ENCODE results near the gene MICU2.
"Not testable (repeated sequence)": the region's sequence is repeated elsewhere in the genome, so short reads cannot be mapped to it uniquely, and the experiment has no call there.

The MICU2 gene

GRCh38 chr13:21590231-21590630, 13.7 kb downstream of the MICU2 start:
- Histone ChIP-seq H3K9me3 (ENCODE audit: control insufficient read depth, low read length) (no peaks in the 10 kb centered on the region), H3K27me3 (ENCODE audit: control insufficient read depth, insufficient read depth, low read length) (no peaks in the 10 kb centered on the region), H3K4me3 (ENCODE audit: low read length) (no peak overlapping the region), H3K36me3 (ENCODE audit: control insufficient read depth, insufficient read depth, low read length) (no peaks in the 10 kb centered on the region), H3K9ac (ENCODE audit: low read length) (no peak overlapping the region), H3K4me1 (ENCODE audit: control insufficient read depth, insufficient read depth, low read length) (peaks cover 10% of the 10 kb centered on the region)

DNA sequence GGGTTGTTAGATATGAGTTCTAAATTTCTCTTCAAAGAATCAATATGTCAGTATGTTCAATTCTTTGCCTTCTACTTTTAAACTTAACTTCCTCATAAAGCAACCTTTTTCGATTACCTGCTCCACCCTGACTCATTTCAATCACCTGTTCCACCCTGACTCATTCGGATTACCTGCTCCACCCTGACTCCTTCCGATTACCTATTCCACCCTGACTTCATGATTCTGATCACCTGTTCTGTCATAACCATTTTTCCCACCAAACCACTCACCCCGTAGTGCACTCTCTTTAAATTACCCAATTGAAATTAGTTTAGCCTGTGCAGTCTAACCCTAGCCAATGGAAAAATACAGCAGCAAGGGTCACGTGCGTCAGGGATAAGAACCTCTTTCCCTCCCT, 14.5 kb downstream of the MICU2 start:
- not testable (repeated sequence) for H3K36me3 ChIP-seq (ENCODE audit: control insufficient read depth, insufficient read depth, low read length); H3K9me3 ChIP-seq (ENCODE audit: control insufficient read depth, low read length); H3K4me3 ChIP-seq (ENCODE audit: low read length); H3K9ac ChIP-seq (ENCODE audit: low read length); H3K27me3 ChIP-seq (ENCODE audit: control insufficient read depth, insufficient read depth, low read length); H3K4me1 ChIP-seq (ENCODE audit: control insufficient read depth, insufficient read depth, low read length)

DNA sequence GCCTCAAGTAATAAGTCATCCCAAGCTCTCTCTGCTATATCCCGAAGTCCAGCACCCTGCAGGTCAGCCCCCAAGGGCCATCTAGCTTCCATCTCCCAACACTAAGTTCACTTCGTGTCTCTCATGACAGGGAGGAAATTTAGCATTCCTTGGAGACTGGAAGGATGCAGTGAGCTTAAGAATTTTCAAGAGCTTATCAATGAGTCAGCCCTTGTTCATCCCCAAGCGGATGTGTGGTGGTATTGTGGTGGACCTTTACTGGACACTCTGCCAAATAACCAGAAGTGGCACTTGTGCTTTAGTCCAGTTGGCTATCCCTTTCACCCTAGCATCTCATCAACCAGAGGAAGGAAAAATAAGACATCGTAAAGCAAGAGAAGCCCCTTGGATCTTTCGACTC, 15.6 kb downstream of the MICU2 start:
- H3K27me3 ChIP-seq (ENCODE audit: control insufficient read depth, insufficient read depth, low read length); H3K4me1 ChIP-seq (ENCODE audit: control insufficient read depth, insufficient read depth, low read length); H3K36me3 ChIP-seq (ENCODE audit: control insufficient read depth, insufficient read depth, low read length); H3K9me3 ChIP-seq (ENCODE audit: control insufficient read depth, low read length); H3K4me3 ChIP-seq (ENCODE audit: low read length); H3K9ac ChIP-seq (ENCODE audit: low read length): not testable (repeated sequence)

DNA sequence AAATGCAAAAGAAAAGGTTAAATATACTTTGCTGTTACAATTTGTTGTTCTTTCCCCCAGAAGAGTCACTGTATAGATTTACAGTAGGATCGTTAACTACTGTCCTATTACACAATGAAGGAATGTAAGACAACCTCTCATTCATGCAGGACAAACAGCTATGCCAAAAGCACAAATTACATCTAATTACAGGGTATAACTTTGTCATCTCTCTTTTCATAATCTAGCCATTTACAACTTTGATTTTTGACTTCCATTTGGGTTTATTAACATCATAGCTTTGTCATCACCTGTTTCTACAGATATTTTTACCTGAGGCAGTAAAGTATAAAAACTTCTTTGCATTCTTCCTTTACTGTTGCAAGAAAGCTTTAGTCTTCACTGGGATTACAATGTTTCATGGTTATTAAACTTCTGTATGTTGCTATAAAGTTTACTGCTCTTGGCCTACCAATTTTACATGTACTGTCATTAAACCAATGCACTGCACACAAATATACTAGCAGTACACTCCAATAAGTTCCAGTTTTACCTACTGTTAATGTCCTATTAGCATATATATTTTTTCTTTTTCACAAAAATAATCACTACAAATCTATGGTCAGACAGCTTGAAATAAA, 18.9 kb downstream of the MICU2 start:
- Histone ChIP-seq H3K4me3 (ENCODE audit: low read length) (no peak overlapping the region), H3K9ac (ENCODE audit: low read length) (no peak overlapping the region), H3K4me1 (ENCODE audit: control insufficient read depth, insufficient read depth, low read length) (peaks cover 10% of the 10 kb centered on the region), H3K9me3 (ENCODE audit: control insufficient read depth, low read length) (no peaks in the 10 kb centered on the region), H3K27me3 (ENCODE audit: control insufficient read depth, insufficient read depth, low read length) (no peaks in the 10 kb centered on the region), H3K36me3 (ENCODE audit: control insufficient read depth, insufficient read depth, low read length) (no peaks in the 10 kb centered on the region)

GRCh38 chr13:21583478-21583877, 20.5 kb downstream of the MICU2 start:
- Histone ChIP-seq H3K9ac (ENCODE audit: low read length) (no peak overlapping the region), H3K4me3 (ENCODE audit: low read length) (no peak overlapping the region), H3K27me3 (ENCODE audit: control insufficient read depth, insufficient read depth, low read length) (no peaks in the 10 kb centered on the region), H3K9me3 (ENCODE audit: control insufficient read depth, low read length) (no peaks in the 10 kb centered on the region), H3K36me3 (ENCODE audit: control insufficient read depth, insufficient read depth, low read length) (no peaks in the 10 kb centered on the region), H3K4me1 (ENCODE audit: control insufficient read depth, insufficient read depth, low read length) (peaks cover 3% of the 10 kb centered on the region)

DNA sequence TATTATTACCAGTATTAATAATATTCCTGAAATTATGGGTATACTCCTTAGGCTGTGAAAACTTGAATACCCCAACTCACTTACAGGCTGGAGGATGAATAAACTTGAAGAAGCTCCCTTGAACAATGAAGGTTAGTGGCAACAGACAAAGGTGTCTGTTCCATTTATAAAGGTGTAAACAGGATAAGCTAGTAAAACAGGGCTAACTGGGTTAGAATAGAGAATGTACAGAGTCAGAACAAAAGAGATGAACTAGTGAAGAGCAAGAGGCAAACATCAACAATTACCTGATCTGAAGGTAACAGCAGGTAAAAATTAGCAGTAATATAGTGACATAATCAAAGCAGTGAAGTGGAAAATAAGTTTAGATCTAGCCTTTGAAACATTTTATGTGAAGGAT, 23.2 kb downstream of the MICU2 start:
- Histone ChIP-seq H3K27me3 (ENCODE audit: control insufficient read depth, insufficient read depth, low read length) (no peaks in the 10 kb centered on the region), H3K4me3 (ENCODE audit: low read length) (no peak overlapping the region), H3K4me1 (ENCODE audit: control insufficient read depth, insufficient read depth, low read length) (no peaks in the 10 kb centered on the region), H3K9ac (ENCODE audit: low read length) (no peak overlapping the region), H3K36me3 (ENCODE audit: control insufficient read depth, insufficient read depth, low read length) (no peaks in the 10 kb centered on the region), H3K9me3 (ENCODE audit: control insufficient read depth, low read length) (no peaks in the 10 kb centered on the region)

DNA sequence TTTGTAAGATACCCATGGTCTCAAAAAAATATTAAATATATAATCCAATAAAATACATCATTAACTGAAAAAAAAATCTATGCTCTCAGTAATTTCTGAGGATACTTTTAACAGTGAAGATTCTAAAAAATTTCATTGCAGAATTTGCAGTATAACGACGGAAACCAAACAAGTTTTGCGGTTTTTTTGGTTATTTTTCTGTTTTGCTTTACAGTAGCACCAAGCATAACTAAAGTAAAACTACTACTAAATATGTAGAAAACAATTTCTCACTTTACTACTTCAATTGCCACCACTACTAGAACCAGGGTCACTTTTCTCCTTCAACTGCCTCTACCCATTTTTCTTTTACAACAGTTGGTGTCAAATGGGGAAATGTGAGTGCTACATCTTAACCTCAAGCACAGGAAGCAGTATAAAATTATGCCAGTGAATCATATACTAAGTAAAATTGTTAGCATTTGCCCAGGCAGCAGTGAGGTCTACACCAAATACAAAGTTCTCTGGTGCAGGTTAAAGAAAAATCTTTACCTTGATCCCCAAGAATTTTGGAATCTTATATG, 24.1 kb downstream of the MICU2 start:
- no peaks in the 10 kb centered on the region for H3K4me1 ChIP-seq (ENCODE audit: control insufficient read depth, insufficient read depth, low read length)
- no peak overlapping the region for H3K4me3 ChIP-seq (ENCODE audit: low read length)
- H3K9ac ChIP-seq (ENCODE audit: low read length), result no peak overlapping the region
- H3K27me3 ChIP-seq (ENCODE audit: control insufficient read depth, insufficient read depth, low read length), result no peaks in the 10 kb centered on the region
- H3K36me3 ChIP-seq (ENCODE audit: control insufficient read depth, insufficient read depth, low read length), result no peaks in the 10 kb centered on the region
- no peaks in the 10 kb centered on the region for H3K9me3 ChIP-seq (ENCODE audit: control insufficient read depth, low read length)

- no peaks in the 10 kb centered on the region for H3K4me1 ChIP-seq (ENCODE audit: control insufficient read depth, insufficient read depth, low read length)
- H3K27me3 ChIP-seq (ENCODE audit: control insufficient read depth, insufficient read depth, low read length), result no peaks in the 10 kb centered on the region
- no peak overlapping the region for H3K4me3 ChIP-seq (ENCODE audit: low read length)
- H3K36me3 ChIP-seq (ENCODE audit: control insufficient read depth, insufficient read depth, low read length), result no peaks in the 10 kb centered on the region
- no peaks in the 10 kb centered on the region for H3K9me3 ChIP-seq (ENCODE audit: control insufficient read depth, low read length)
- H3K9ac ChIP-seq (ENCODE audit: low read length), result no peak overlapping the region
Measured at GRCh38 chr13:21578748-21579147, 25.2 kb downstream of the MICU2 start.

DNA sequence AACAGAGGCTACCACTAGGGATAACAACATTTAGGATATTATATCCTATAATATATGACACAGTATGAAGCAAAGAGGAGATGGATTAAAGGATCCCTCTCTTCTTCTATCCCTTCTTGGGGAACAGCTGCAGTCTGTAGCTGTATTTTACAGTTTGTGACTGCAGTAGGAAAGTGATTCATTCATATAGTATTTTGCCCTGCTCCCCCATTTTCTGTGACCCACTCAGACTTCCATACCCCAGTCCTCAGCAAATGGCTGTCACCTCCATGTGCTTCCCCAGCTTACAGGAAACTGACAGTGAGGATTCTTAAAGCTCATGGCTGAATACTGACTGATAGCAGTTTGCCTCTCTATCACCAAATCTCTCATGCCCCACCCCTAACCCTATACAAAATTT, 27.5 kb downstream of the MICU2 start:
- H3K4me3 ChIP-seq (ENCODE audit: low read length), result no peak overlapping the region
- H3K36me3 ChIP-seq (ENCODE audit: control insufficient read depth, insufficient read depth, low read length), result no peaks in the 10 kb centered on the region
- H3K9ac ChIP-seq (ENCODE audit: low read length), result no peak overlapping the region
- H3K4me1 ChIP-seq (ENCODE audit: control insufficient read depth, insufficient read depth, low read length), result no peaks in the 10 kb centered on the region
- no peaks in the 10 kb centered on the region for H3K9me3 ChIP-seq (ENCODE audit: control insufficient read depth, low read length)
- H3K27me3 ChIP-seq (ENCODE audit: control insufficient read depth, insufficient read depth, low read length), result no peaks in the 10 kb centered on the region

DNA sequence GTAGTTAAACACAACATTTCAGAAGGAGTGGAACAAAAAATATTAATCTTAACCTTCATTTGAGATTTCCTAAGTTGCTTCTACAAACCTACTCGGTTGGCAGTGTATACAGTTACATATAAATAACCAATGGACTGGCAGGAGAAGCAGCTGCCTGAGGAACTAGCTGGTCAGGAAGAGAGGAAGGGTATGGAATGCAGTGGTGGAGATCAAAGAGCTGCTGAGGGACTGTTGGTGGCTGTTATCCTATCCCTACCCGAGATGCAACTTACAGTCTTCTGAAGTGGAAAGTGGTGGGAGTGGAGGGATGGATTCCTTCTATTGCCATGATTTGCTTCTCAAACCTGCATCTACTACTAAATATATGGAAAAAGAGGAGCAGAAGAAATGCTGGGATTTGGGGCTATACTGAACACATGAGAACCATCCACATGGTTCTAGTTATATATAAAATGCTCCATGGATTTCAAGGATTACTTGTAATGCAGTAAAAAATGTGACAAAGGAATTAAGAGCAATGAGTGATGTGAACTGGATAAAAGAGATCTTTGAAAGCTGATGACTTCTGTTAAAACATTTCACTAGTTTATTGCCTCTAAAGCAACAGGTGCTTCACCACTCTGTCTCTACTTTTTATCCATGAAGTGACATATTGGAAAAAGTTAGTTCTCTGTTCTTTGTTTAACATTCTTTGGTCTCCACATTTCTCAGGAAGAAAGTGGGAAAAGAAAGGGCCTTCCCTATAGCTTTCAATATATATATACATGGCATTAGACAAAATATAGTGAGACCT, 29.9 kb downstream of the MICU2 start:
- Histone ChIP-seq H3K4me1 (ENCODE audit: control insufficient read depth, insufficient read depth, low read length) (no peaks in the 10 kb centered on the region), H3K27me3 (ENCODE audit: control insufficient read depth, insufficient read depth, low read length) (no peaks in the 10 kb centered on the region), H3K9me3 (ENCODE audit: control insufficient read depth, low read length) (no peaks in the 10 kb centered on the region), H3K9ac (ENCODE audit: low read length) (no peak overlapping the region), H3K4me3 (ENCODE audit: low read length) (no peak overlapping the region), H3K36me3 (ENCODE audit: control insufficient read depth, insufficient read depth, low read length) (no peaks in the 10 kb centered on the region)

GRCh38 chr13:21569686-21570085, 34.3 kb downstream of the MICU2 start:
- Histone ChIP-seq H3K4me3 (ENCODE audit: low read length) (no peak overlapping the region), H3K4me1 (ENCODE audit: control insufficient read depth, insufficient read depth, low read length) (no peaks in the 10 kb centered on the region), H3K9ac (ENCODE audit: low read length) (no peak overlapping the region), H3K27me3 (ENCODE audit: control insufficient read depth, insufficient read depth, low read length) (no peaks in the 10 kb centered on the region), H3K9me3 (ENCODE audit: control insufficient read depth, low read length) (no peaks in the 10 kb centered on the region), H3K36me3 (ENCODE audit: control insufficient read depth, insufficient read depth, low read length) (no peaks in the 10 kb centered on the region)

- no peaks in the 10 kb centered on the region for H3K9me3 ChIP-seq (ENCODE audit: control insufficient read depth, low read length)
Measured at GRCh38 chr13:21568854-21569253, 35.1 kb downstream of the MICU2 start.

More at GRCh38 chr13:21568854-21569253, 35.1 kb downstream of the MICU2 start:
- Histone ChIP-seq H3K27me3 (ENCODE audit: control insufficient read depth, insufficient read depth, low read length) (no peaks in the 10 kb centered on the region), H3K9ac (ENCODE audit: low read length) (no peak overlapping the region), H3K4me3 (ENCODE audit: low read length) (no peak overlapping the region), H3K4me1 (ENCODE audit: control insufficient read depth, insufficient read depth, low read length) (no peaks in the 10 kb centered on the region), H3K36me3 (ENCODE audit: control insufficient read depth, insufficient read depth, low read length) (peaks cover 2% of the 10 kb centered on the region)
